ENCODE results near the gene ARRDC5.

Gene ARRDC5

DNA sequence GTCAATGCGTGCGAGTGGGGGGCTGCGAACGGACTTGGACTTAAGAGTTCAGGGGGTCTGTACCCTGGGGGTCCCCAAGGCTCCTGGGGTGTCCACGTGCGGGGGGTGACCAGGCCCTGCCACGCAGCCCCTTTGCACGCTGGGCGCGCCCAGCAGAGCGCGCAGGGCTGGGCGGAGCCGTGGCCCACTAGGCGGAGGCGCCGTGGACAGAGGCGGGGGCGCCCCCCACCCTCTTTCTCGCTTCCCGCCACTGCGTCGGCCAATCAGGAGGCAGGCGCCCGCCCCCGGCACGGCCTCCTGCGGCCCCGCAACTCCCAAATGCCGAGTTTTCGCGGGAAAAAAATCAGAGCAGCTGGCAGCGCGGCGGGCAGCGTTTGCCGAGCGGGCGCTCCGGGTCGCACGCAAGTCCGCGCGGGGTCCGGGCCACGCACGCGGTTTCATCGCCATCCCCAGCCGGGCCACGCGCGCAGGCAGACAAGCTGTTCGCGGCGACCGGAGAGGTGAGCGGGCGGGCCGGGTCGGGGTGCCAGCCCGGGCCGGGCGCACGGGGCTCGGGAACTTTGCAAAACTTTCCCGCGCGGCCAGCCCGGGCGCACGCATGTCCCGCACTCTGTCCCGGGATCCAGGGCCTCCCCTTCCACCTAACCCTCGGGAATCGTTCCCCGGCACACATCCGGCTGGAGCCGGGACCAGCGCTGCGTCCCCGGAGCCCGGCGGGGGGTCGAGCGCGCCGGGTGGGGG, 6.6 kb upstream of the ARRDC5 start, which contains the start of gene UHRF1:
UHRF1 (plus strand) TSS at position 346 of the 741 bp plus-strand sequence. CDS start 1,385 bp downstream, outside the sequence.
- Histone ChIP-seq H3K36me3 (ENCODE audit: insufficient read depth, low read length) (peaks cover 41% of the 10 kb centered on the region), H3K9ac (ENCODE audit: low read depth, low read length) (peak within 1 kb of the TSS; percentile 92), H3K9me3 (ENCODE audit: insufficient read depth, low read length, severe bottlenecking) (no peaks in the 10 kb centered on the region), H4K20me1 (ENCODE audit: insufficient read depth, low read length) (peaks cover 41% of the 10 kb centered on the region), H3K4me2 (ENCODE audit: insufficient read depth, low read length) (peak within 1 kb of the TSS; percentile 95), H3K27ac (ENCODE audit: low read length) (peak within 1 kb of the TSS; percentile 88), H2AFZ (ENCODE audit: low read depth, low read length) (peak within 1 kb of the TSS; percentile 70), H3K79me2 (ENCODE audit: insufficient read depth, low read length) (peaks cover 44% of the 10 kb centered on the region), H3K4me1 (ENCODE audit: insufficient read depth, low read length) (peaks cover 44% of the 10 kb centered on the region), H3K4me3 (ENCODE audit: low read depth in 1 of 2, low read length in 2 of 2) (peak within 1 kb of the TSS; percentile 29 to 61), H3K27me3 (ENCODE audit: insufficient read depth, low read length, poor library complexity) (no peaks in the 10 kb centered on the region)
- TF ChIP-seq CTCF (IDR thresholded peaks at IDR 0.05; ENCODE audit: borderline replicate concordance, extremely low read depth, low read length, poor library complexity, severe bottlenecking): no peak
- no peak for TF ChIP-seq EZH2 (IDR thresholded peaks at IDR 0.05; ENCODE audit: borderline replicate concordance, low read depth, low read length, severe bottlenecking)
- ATAC-seq (ENCODE audit: insufficient read depth, low read depth): peak; percentile 78
- DNase-seq: peak; percentile 93

- Histone ChIP-seq H3K4me3 (ENCODE audit: low read depth in 1 of 2, low read length in 2 of 2) (peak overlapping the region in 1 of 2 experiments; percentile 61; a peak in 1 of 4 replicates), H4K20me1 (ENCODE audit: insufficient read depth, low read length) (peaks cover 35% of the 10 kb centered on the region), H3K27ac (ENCODE audit: low read length) (peak overlapping the region; percentile 88), H3K36me3 (ENCODE audit: insufficient read depth, low read length) (peaks cover 35% of the 10 kb centered on the region), H3K4me1 (ENCODE audit: insufficient read depth, low read length) (peaks cover 40% of the 10 kb centered on the region), H3K4me2 (ENCODE audit: insufficient read depth, low read length) (peak overlapping the region; percentile 70), H3K9me3 (ENCODE audit: insufficient read depth, low read length, severe bottlenecking) (no peaks in the 10 kb centered on the region), H3K79me2 (ENCODE audit: insufficient read depth, low read length) (peaks cover 39% of the 10 kb centered on the region), H3K9ac (ENCODE audit: low read depth, low read length) (peak overlapping the region; percentile 92), H3K27me3 (ENCODE audit: insufficient read depth, low read length, poor library complexity) (no peaks in the 10 kb centered on the region), H2AFZ (ENCODE audit: low read depth, low read length) (peak overlapping the region; percentile 70)
- no peak for TF ChIP-seq EZH2 (IDR thresholded peaks at IDR 0.05; ENCODE audit: borderline replicate concordance, low read depth, low read length, severe bottlenecking)
- TF ChIP-seq CTCF (IDR thresholded peaks at IDR 0.05; ENCODE audit: borderline replicate concordance, extremely low read depth, low read length, poor library complexity, severe bottlenecking): no peak
- DNase-seq: no peak
- no peak for ATAC-seq (ENCODE audit: insufficient read depth, low read depth)
Measured at GRCh38 chr19:4908781-4909155, 6.1 kb upstream of the ARRDC5 start.

GRCh38 chr19:4908360-4908759, 5.7 kb upstream of the ARRDC5 start:
- DNase-seq (no peak), ATAC-seq (ENCODE audit: insufficient read depth, low read depth) (no peak)
- Histone ChIP-seq H3K4me1 (ENCODE audit: insufficient read depth, low read length) (peaks cover 36% of the 10 kb centered on the region), H3K9me3 (ENCODE audit: insufficient read depth, low read length, severe bottlenecking) (no peaks in the 10 kb centered on the region), H3K27me3 (ENCODE audit: insufficient read depth, low read length, poor library complexity) (no peaks in the 10 kb centered on the region), H3K9ac (ENCODE audit: low read depth, low read length) (peak overlapping the region; percentile 92; the same call in 1 of the 2 replicates), H3K4me3 (ENCODE audit: low read depth in 1 of 2, low read length in 2 of 2) (no peak overlapping the region), H3K36me3 (ENCODE audit: insufficient read depth, low read length) (peaks cover 31% of the 10 kb centered on the region), H3K27ac (ENCODE audit: low read length) (no peak overlapping the region), H3K4me2 (ENCODE audit: insufficient read depth, low read length) (no peak overlapping the region; the same call in 1 of the 2 replicates), H3K79me2 (ENCODE audit: insufficient read depth, low read length) (peaks cover 35% of the 10 kb centered on the region), H4K20me1 (ENCODE audit: insufficient read depth, low read length) (peaks cover 31% of the 10 kb centered on the region), H2AFZ (ENCODE audit: low read depth, low read length) (no peak overlapping the region)
- TF ChIP-seq EZH2 (IDR thresholded peaks at IDR 0.05; ENCODE audit: borderline replicate concordance, low read depth, low read length, severe bottlenecking) (no peak), CTCF (IDR thresholded peaks at IDR 0.05; ENCODE audit: borderline replicate concordance, extremely low read depth, low read length, poor library complexity, severe bottlenecking) (no peak)
